ENCODE data around the gene PLPP7. TPM values are rescaled to one million over a fixed set of nuclear protein-coding genes. Genes with fewer than 3 reads are reported as not detected.
"Not testable (repeated sequence)": the region's sequence is repeated elsewhere in the genome, so short reads cannot be mapped to it uniquely, and the experiment has no call there.

PLPP7 gene
- total RNA-seq, 4 donors from 2014 or later, result 1.1 to 2.9 (median 2.7) TPM

DNA sequence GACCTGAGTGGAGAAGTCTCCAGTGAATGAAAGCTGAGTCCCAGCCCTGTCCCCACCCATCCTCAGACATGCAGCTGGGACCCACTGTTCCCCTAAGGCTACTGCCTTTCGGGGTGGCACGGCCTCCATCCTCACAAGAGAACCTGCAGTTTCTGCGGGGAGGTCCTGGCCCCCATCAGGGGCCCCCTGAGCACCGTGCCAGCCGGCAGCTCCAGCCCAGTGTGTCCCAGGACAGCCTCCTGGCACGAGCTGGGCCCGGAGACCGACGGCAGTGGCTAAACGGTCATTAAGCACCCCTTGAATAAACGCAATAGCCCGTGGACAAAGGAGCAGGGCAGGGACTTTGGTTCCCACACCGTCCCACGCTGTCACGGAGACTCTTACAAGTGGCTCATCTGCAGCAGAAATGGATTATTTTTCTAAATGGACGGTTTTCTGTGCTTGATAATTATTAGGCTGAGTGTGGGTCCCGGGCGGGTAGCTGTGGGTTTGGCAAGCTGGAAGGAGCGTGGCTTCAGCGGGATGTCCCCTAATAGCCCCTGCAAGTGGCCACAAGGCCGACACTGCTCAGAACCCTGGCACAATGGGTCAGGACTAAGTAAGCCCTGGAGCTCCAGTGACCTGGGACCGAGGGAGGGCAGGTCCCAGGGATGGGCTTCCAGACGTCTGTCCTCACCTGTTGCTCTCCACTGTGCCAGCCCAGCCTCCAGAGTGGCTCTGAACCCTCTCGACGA is 30.7 kb upstream of the PLPP7 start:
- Histone ChIP-seq H3K4me1 (no peaks in the 10 kb centered on the region), H3K36me3 (no peaks in the 10 kb centered on the region), H3K27me3 (no peaks in the 10 kb centered on the region), H3K9me3 (no peaks in the 10 kb centered on the region), H3K27ac (no peak overlapping the region), H3K4me3 (replicated peaks in 1 of 3) (no peak overlapping the region)
- intact Hi-C loops (cut with DNase I), result no loop called here
- 58 to 61% methylated on average over 11 to 19 of the region's 25 CpGs for WGBS, 2 donors
- no peak for TF ChIP-seq POLR2A (IDR thresholded peaks at IDR 0.05)
- no peak for DNase-seq

DNA sequence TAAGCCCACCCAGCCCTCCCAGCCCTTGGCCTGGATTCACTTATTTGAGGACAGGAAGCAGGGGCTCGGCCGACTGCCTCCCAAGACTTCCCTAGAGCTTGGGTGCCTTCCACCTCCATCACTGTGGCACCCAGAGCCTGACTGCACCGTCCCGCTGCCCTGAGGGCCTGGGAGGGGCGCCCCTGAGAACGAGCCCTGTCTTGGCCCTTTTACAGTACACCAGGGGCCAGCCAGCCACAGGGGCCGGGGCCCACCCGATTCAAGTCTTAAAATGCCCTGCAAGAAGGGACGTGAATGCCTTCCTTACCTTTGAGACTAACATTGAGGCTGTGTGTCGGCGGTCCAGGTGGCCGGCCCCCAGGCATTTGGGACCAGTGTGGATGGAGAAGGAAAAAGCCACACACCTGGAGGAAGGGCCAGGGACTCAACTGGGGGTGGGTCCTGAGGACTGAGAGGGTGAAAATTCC is 30.1 kb upstream of the PLPP7 start:
- intact Hi-C loops (cut with DNase I), result no loop called here
- WGBS, 2 donors, result 95 to 100% methylated on average over 4 to 12 of the region's 12 CpGs
- no peak for DNase-seq

DNA sequence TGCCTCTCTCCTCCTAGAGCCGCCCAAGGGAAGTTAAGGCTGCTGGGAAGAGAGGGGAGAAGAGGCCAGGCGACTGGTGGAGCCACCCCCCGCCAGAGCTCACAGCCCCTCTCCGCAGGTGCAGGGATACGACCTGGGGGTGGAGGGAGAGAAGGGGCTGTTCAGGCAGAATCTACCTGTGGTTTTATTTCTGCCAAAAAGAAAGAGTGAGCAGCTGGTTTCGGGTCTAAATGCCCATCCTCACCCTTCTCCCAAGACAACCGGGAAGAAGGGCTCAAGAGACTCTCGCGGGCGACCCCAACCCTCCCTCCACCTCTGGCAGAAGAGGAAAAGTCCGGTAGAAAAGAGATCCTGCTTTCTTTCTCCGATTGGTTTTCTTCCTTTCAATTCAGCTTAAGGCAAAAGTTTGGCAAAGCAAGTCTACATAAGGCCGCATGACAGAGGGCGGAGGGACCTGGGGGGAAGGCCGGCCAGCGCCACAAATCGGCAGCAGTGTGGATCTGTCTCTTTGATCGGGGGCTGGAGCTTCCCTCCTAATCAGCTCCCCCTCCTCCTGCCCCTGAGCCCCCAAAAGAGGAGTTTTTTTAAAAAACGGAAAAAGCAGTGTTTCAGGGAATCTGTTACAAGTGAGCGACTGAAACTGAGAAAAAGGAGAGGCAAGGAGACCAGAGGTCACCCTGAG is 29.5 kb upstream of the PLPP7 start:
- TF ChIP-seq POLR2A (IDR thresholded peaks at IDR 0.05), result no peak
- TF ChIP-seq, protein P1, sequence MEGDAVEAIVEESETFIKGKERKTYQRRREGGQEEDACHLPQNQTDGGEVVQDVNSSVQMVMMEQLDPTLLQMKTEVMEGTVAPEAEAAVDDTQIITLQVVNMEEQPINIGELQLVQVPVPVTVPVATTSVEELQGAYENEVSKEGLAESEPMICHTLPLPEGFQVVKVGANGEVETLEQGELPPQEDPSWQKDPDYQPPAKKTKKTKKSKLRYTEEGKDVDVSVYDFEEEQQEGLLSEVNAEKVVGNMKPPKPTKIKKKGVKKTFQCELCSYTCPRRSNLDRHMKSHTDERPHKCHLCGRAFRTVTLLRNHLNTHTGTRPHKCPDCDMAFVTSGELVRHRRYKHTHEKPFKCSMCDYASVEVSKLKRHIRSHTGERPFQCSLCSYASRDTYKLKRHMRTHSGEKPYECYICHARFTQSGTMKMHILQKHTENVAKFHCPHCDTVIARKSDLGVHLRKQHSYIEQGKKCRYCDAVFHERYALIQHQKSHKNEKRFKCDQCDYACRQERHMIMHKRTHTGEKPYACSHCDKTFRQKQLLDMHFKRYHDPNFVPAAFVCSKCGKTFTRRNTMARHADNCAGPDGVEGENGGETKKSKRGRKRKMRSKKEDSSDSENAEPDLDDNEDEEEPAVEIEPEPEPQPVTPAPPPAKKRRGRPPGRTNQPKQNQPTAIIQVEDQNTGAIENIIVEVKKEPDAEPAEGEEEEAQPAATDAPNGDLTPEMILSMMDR (IDR thresholded peaks at IDR 0.05), result no peak
- Histone ChIP-seq H3K27me3 (no peaks in the 10 kb centered on the region), H3K4me3 (replicated peaks in 1 of 3) (no peak overlapping the region), H3K27ac (no peak overlapping the region), H3K9me3 (no peaks in the 10 kb centered on the region), H3K4me1 (no peaks in the 10 kb centered on the region), H3K36me3 (no peaks in the 10 kb centered on the region)
- DNase-seq, result no peak
- 90 to 92% methylated on average over 20 of the region's 20 CpGs for WGBS, 2 donors
- intact Hi-C loops (cut with DNase I), result no loop called here

More for the DNA sequence above, 30.1 kb upstream of the PLPP7 start:
- Histone ChIP-seq H3K36me3 (no peaks in the 10 kb centered on the region), H3K27ac (no peak overlapping the region), H3K4me1 (no peaks in the 10 kb centered on the region), H3K27me3 (no peaks in the 10 kb centered on the region), H3K9me3 (no peaks in the 10 kb centered on the region), H3K4me3 (replicated peaks in 1 of 3) (no peak overlapping the region)
- no peak for TF ChIP-seq POLR2A (IDR thresholded peaks at IDR 0.05)
- TF ChIP-seq, protein P1 (IDR thresholded peaks at IDR 0.05), result no peak

DNA sequence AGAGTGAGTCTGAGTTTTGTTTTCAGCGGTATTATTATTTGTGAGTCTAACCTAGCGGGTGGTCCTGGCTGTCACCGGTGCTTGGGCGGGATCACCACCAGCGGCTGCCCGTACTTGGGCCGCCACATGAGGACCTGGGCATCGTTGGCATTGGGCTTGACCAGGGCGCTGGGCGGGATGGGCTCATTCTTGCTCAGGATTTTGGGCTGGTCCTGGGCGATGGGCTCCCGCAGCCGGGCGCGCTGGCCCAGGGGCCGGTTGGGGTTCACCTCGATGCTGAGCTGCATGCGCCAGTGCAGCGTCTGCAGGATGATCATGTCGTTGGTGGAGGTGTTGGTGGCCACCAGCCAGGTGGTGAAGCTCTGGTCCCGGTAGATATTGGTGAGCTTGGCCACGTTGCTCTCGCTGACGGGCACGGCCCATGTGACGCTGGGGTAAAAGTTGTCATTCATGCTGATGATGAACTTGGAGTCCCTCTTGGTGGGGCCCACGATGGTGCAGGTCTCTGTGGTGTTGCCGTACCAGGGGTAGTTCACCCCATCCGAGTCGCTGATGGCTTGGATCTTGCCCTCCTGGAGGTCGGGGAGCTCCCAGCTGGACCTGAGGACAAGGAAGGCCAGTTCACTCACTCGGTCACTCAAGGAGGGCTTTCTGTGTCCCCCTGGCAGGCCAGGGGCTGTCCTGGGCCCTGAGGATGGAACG is 28.6 kb upstream of the PLPP7 start:
- H3K36me3 ChIP-seq, result no peaks in the 10 kb centered on the region
- intact Hi-C loops (cut with DNase I), result no loop called here
- H3K27me3 ChIP-seq, result no peaks in the 10 kb centered on the region
- TF ChIP-seq, protein P1 (IDR thresholded peaks at IDR 0.05), result no peak
- TF ChIP-seq POLR2A (IDR thresholded peaks at IDR 0.05), result no peak
- no peak for DNase-seq
- WGBS, 2 donors, result 95 to 98% methylated on average over 24 to 28 of the region's 33 CpGs
- no peak overlapping the region for H3K27ac ChIP-seq
- no peaks in the 10 kb centered on the region for H3K9me3 ChIP-seq
- no peak overlapping the region for H3K4me3 ChIP-seq (replicated peaks in 1 of 3)
- H3K4me1 ChIP-seq, result peaks cover 0 to under 1% of the 10 kb centered on the region in 2 donors

DNA sequence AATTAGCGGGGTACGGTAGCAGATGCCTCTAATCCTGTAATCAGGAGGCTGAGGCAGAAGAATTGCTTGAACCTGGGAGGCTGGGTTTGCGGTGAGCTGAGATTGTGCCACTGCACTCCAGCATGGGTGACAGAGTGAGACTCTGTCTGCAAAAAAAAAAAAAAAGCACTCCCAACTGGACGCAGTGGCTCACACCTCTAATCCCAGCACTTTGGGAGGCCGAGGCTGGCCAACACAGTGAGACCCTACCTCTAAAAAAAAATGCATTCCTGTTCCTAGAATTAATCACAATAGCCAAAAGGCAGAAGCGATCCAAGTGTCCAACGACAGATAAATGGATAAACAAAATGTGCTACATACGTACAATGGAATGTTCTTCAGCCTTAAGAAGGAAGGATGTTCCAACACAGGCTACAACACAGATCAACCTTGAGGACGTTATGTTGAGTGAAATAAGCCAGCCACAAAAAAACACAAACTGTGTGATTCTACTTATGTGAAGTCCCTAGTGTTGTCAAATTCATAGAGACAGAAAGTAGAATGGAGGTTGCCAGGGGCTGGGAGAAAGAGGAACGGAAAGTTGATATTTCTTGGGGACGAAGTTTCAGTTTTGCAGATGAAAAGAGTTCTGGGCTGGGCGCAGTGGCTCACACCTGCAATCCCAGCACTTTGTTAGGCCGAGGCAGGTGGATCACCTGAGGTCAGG is 27.0 kb upstream of the PLPP7 start:
- no peaks in the 10 kb centered on the region for H3K36me3 ChIP-seq
- 87 to 89% methylated on average over 13 of the region's 13 CpGs for WGBS, 2 donors
- no peak overlapping the region for H3K4me3 ChIP-seq (replicated peaks in 1 of 3)
- TF ChIP-seq POLR2A (IDR thresholded peaks at IDR 0.05), result no peak
- TF ChIP-seq, protein P1 (IDR thresholded peaks at IDR 0.05), result no peak
- DNase-seq, result no peak
- intact Hi-C loops (cut with DNase I), result no loop called here
- peaks cover 0 to 4% of the 10 kb centered on the region in 2 donors for H3K4me1 ChIP-seq
- no peaks in the 10 kb centered on the region for H3K9me3 ChIP-seq
- no peaks in the 10 kb centered on the region for H3K27me3 ChIP-seq
- no peak overlapping the region for H3K27ac ChIP-seq

DNA sequence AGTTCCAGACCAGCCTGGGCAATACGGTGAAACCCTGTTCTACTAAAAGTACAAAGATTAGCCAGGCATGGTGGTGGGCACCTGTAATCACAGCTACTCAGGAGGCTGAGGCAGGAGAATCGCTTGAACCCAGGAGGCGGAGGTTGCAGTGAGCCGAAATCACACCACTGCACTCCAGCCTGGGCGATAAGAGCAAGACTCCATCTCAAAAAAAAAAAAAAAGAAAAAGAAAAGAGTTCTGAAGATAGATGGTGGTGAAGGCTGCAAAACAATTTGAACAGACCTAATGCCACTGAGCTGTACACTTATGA is 26.5 kb upstream of the PLPP7 start:
- H3K9me3 ChIP-seq; intact Hi-C loops (cut with DNase I); DNase-seq; H3K27me3 ChIP-seq; H3K27ac ChIP-seq; H3K4me3 ChIP-seq (replicated peaks in 1 of 3); H3K36me3 ChIP-seq; H3K4me1 ChIP-seq: not testable (repeated sequence)
- WGBS, 2 donors, result 86 to 88% methylated on average over 5 of the region's 5 CpGs
